Activated naive CD4-positive, alpha-beta T cell (primary cell): ENCODE measurements around the gene MAPT.
"Not testable (repeated sequence)": the region's sequence is repeated elsewhere in the genome, so short reads cannot be mapped to it uniquely, and the experiment has no call there.

Experiments used
- DNase-seq, 4 experiments: peaks; one replicate each; lab custom pipeline; 2025; lab: John Stamatoyannopoulos, UW

The MAPT gene

GRCh38 chr17:46009681-46010596 lies 115.6 kb downstream of the MAPT start:
- DNase-seq, result no peak

GRCh38 chr17:46010597-46011186 lies 116.3 kb downstream of the MAPT start:
- no peak for DNase-seq

- DNase-seq, result no peak
These were observed 117.6 kb downstream of the MAPT start for GRCh38 chr17:46011711-46012505.

GRCh38 chr17:46012506-46013079 lies 118.2 kb downstream of the MAPT start:
- no peak for DNase-seq

GRCh38 chr17:46013127-46013501 lies 118.8 kb downstream of the MAPT start:
- DNase-seq, result no peak

GRCh38 chr17:46013502-46014165 lies 119.3 kb downstream of the MAPT start:
- DNase-seq, result no peak

- not testable (repeated sequence) for DNase-seq
These were observed 125.1 kb downstream of the MAPT start for GRCh38 chr17:46019408-46019925.

- peak in 2 of 4 experiments; percentile 12 to 48 for DNase-seq
These were observed 125.8 kb downstream of the MAPT start for GRCh38 chr17:46020023-46020761.

- DNase-seq, result no peak
These were observed 126.6 kb downstream of the MAPT start for GRCh38 chr17:46020998-46021397.

- DNase-seq, result not testable (repeated sequence)
These were observed 129.0 kb downstream of the MAPT start for GRCh38 chr17:46023366-46023765.

GRCh38 chr17:46023783-46024388 lies 129.5 kb downstream of the MAPT start:
- no peak for DNase-seq

- DNase-seq, result no peak
These were observed 130.2 kb downstream of the MAPT start for GRCh38 chr17:46024590-46024989.

- DNase-seq, result no peak
These were observed 130.7 kb downstream of the MAPT start for GRCh38 chr17:46025060-46025459.

GRCh38 chr17:46025510-46026165 lies 131.3 kb downstream of the MAPT start:
- no peak for DNase-seq

- DNase-seq, result no peak
These were observed 132.1 kb downstream of the MAPT start for GRCh38 chr17:46026166-46027047.

GRCh38 chr17:46027048-46027975 lies 133.0 kb downstream of the MAPT start:
- no peak for DNase-seq

GRCh38 chr17:46027976-46028325 lies 133.6 kb downstream of the MAPT start:
- DNase-seq, result no peak

GRCh38 chr17:46028374-46028773 lies 134.0 kb downstream of the MAPT start:
- DNase-seq, result no peak
